Fibroblast of lung (primary cell): Measurements from ENCODE around the gene MBLAC1. TPM values are rescaled to one million over a fixed set of nuclear protein-coding genes. Genes with fewer than 3 reads are reported as not detected.
A peak's percentile ranks its signal among the peaks of the same experiment; 100 is the strongest.

Source experiments
- DNase-seq, 2 donors: peaks; one replicate each; pipeline versions ENCODE4 v3.0.0 to v3.0.0-alpha.2; 2010; ENCODE audit warnings: low read depth in 2 of 2
- H2AFZ ChIP-seq: 2 replicates; pipeline ENCODE4 v1.5.1; 2012; ENCODE audit warnings: low read length, control low read depth, inconsistent platforms
- H3K27ac ChIP-seq: 2 replicates; pipeline ENCODE4 v1.5.1; 2011; ENCODE audit warnings: low read length, control low read depth; ENCODE audit not compliant: insufficient read depth
- H3K27me3 ChIP-seq: 2 replicates; pipeline ENCODE4 v1.5.1; 2011; ENCODE audit warnings: mild to moderate bottlenecking, low read length; ENCODE audit not compliant: control insufficient read depth, insufficient read depth
- H3K36me3 ChIP-seq: 2 replicates; pipeline ENCODE4 v1.5.1; 2011; ENCODE audit warnings: low read length; ENCODE audit not compliant: control insufficient read depth, insufficient read depth
- H3K4me1 ChIP-seq: 2 replicates; pipeline ENCODE4 v1.5.1; 2011; ENCODE audit warnings: low read length; ENCODE audit not compliant: control insufficient read depth, insufficient read depth; ENCODE audit errors: extremely low read depth
- H3K4me2 ChIP-seq: 2 replicates; pipeline ENCODE4 v1.5.1; 2011; ENCODE audit warnings: low read length, control low read depth; ENCODE audit not compliant: insufficient read depth; ENCODE audit errors: extremely low read depth
- H3K4me3 ChIP-seq, 4 experiments: fragments of 200-600 bp in 1 of 4; sonication (generic) in 1 of 4; replicated peaks in 1 of 4; 2 replicates each; pipeline ENCODE4 v1.5.1; 2011 to 2016; ENCODE audit warnings: low read length in 4 of 4, low read depth in 3 of 4, mild to moderate bottlenecking in 3 of 4, control low read depth in 2 of 4, inconsistent platforms in 1 of 4, mixed read lengths in 1 of 4; ENCODE audit not compliant: insufficient read depth in 1 of 4; ENCODE audit errors: control extremely low read depth in 1 of 4
- H3K79me2 ChIP-seq: 2 replicates; pipeline ENCODE4 v1.5.1; 2012; ENCODE audit warnings: mild to moderate bottlenecking, low read length, inconsistent platforms; ENCODE audit not compliant: control insufficient read depth, insufficient read depth
- H3K9ac ChIP-seq: 2 replicates; pipeline ENCODE4 v1.5.1; 2011; ENCODE audit warnings: mild to moderate bottlenecking, low read length, control low read depth; ENCODE audit not compliant: insufficient read depth
- H3K9me3 ChIP-seq: 2 replicates; pipeline ENCODE4 v1.5.1; 2012; ENCODE audit warnings: low read depth, low read length; ENCODE audit not compliant: control insufficient read depth, insufficient read depth
- H4K20me1 ChIP-seq: 2 replicates; pipeline ENCODE4 v1.5.1; 2011; ENCODE audit warnings: low read length; ENCODE audit not compliant: control insufficient read depth, insufficient read depth; ENCODE audit errors: extremely low read depth
- EZH2 ChIP-seq: IDR thresholded peaks from 2 replicates; pipeline ENCODE4 v1.5.1; 2012; ENCODE audit warnings: low read length, control low read depth, mild to moderate bottlenecking; ENCODE audit errors: missing control alignments
- polyA plus RNA-seq, 2 donors: library from polyadenylated mRNA; depleted of rRNA in 1 of 2; stranded (reverse) in 1 of 2; unstranded in 1 of 2; fragments of >200 nt; gene quantifications; 2 replicates each; pipeline ENCODE4 v1.2.1, GENCODE V29; 2011 to 2012; ENCODE audit warnings: missing spikeins in 1 of 2
- total RNA-seq: library from RNA; depleted of rRNA; stranded (reverse); fragments of >200 nt; gene quantifications from 2 replicates; pipeline ENCODE4 v1.2.1, GENCODE V29; 2014
- TF ChIP-seq, protein P1 (sequence below), 2 donors: IDR thresholded peaks in 1 of 2; conservative IDR thresholded peaks in 1 of 2; 1 replicate in 1 of 2; 2 replicates in 1 of 2; pipeline ENCODE4 v1.5.1; 2011 to 2012; ENCODE audit warnings: low read length in 2 of 2, control low read depth in 1 of 2, inconsistent platforms in 1 of 2, low read depth in 1 of 2, mild to moderate bottlenecking in 1 of 2

Gene MBLAC1
- total and polyA plus RNA-seq, 2 donors (not counting 1 experiment from before 2014, with no cell fraction given): 0.75 to 2.5 TPM

DNA sequence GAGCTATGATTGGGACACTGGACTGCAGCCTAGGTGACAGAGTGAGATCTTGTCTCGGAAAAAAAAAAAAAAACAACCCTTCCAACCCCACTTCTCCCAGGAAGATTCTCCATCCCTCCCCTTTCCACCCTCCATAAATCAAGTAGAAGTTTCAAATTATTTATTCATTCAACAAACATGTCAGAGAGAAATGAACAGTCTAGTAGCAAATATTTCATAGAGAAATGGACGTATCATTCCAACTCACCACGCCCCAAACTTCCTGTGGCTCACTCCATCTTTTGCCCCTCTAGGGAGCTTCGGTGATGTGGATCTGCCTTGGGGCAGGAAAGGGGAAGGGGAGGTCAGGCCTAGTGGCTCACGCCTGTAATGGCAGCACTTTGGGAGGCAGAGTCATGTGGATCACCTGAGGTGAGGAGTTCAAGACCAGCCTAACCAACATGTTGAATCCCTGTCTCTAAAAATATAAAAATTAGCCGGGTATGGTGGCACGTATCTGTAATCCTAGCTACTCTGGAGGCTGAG is 32.4 kb downstream of the MBLAC1 start:
- TF ChIP-seq, protein P1, sequence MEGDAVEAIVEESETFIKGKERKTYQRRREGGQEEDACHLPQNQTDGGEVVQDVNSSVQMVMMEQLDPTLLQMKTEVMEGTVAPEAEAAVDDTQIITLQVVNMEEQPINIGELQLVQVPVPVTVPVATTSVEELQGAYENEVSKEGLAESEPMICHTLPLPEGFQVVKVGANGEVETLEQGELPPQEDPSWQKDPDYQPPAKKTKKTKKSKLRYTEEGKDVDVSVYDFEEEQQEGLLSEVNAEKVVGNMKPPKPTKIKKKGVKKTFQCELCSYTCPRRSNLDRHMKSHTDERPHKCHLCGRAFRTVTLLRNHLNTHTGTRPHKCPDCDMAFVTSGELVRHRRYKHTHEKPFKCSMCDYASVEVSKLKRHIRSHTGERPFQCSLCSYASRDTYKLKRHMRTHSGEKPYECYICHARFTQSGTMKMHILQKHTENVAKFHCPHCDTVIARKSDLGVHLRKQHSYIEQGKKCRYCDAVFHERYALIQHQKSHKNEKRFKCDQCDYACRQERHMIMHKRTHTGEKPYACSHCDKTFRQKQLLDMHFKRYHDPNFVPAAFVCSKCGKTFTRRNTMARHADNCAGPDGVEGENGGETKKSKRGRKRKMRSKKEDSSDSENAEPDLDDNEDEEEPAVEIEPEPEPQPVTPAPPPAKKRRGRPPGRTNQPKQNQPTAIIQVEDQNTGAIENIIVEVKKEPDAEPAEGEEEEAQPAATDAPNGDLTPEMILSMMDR (conservative IDR thresholded peaks at IDR 0.05 in 1 of 2, IDR thresholded peaks at IDR 0.05 in 1 of 2; ENCODE audit: low read depth in 1 of 2, low read length in 2 of 2): no peak
- no peak for TF ChIP-seq EZH2
- no peaks in the 10 kb centered on the region for H4K20me1 ChIP-seq
- H3K9ac ChIP-seq: no peak overlapping the region
- H3K36me3 ChIP-seq: peaks cover 19% of the 10 kb centered on the region
- peaks cover 8% of the 10 kb centered on the region for H3K79me2 ChIP-seq
- no peaks in the 10 kb centered on the region for H3K27me3 ChIP-seq
- H3K4me3 ChIP-seq: peak overlapping the region; percentile 67 to 84 (median 70)
- H3K4me1 ChIP-seq: peaks cover 4% of the 10 kb centered on the region
- no peak overlapping the region for H2AFZ ChIP-seq
- H3K27ac ChIP-seq: peak overlapping the region; percentile 68
- H3K9me3 ChIP-seq: no peaks in the 10 kb centered on the region
- H3K4me2 ChIP-seq: peak overlapping the region; percentile 74
- no peak for DNase-seq

DNA sequence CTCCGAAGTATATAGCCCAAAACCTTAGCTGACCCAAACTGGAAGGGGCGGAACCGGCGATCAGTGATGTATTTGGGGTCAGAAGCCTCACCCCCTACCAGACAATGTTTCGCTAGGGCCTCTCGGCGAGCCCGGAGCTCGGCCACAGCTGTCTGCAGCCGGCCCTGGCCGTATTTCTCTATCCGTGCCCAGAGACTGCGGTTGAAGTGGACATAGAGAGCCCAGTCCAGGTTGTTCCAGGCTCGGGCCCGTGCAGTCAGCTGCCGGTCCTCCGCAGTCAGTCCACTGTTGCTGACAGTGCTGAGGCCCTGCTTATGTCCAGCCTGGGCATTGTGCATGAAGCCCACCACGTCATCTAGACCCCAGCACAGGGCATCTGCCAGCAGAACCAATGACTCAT is 33.3 kb downstream of the MBLAC1 start:
- Histone ChIP-seq H3K27me3 (no peaks in the 10 kb centered on the region), H3K9ac (no peak overlapping the region), H3K79me2 (peaks cover 8% of the 10 kb centered on the region), H3K9me3 (no peaks in the 10 kb centered on the region), H2AFZ (no peak overlapping the region), H3K4me1 (peaks cover 4% of the 10 kb centered on the region), H3K36me3 (peaks cover 18% of the 10 kb centered on the region), H3K27ac (no peak overlapping the region), H3K4me3 (no peak overlapping the region), H4K20me1 (no peaks in the 10 kb centered on the region), H3K4me2 (no peak overlapping the region)
- TF ChIP-seq, protein P1 (conservative IDR thresholded peaks at IDR 0.05 in 1 of 2, IDR thresholded peaks at IDR 0.05 in 1 of 2; ENCODE audit: low read depth in 1 of 2, low read length in 2 of 2): no peak
- TF ChIP-seq EZH2: no peak
- no peak for DNase-seq

DNA sequence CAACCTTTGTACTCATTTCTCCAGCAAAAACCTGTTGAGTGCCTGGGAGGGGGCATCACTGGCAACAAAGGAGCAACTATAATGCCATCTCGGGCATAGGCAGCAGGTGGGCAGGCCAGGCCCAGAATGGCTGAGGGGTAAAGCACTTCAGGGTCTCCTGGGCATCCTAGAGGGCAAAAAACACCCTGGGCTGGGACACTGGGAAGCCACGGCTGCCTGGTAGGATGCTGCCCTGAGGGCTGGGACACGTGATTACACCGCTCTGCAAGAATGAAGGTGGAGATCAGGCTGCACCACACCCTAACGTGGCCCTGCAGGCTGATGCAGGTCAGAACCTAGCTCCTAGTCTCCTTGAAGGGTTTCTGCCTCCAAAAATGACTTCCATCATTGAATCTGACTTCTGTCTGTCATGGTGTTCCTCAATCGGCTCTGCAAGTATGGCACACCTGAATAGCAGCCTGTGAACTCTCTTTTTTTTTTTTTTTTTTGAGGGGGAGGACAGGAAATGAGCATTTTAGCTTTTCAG is 36.3 kb downstream of the MBLAC1 start:
- TF ChIP-seq, protein P1 (conservative IDR thresholded peaks at IDR 0.05 in 1 of 2, IDR thresholded peaks at IDR 0.05 in 1 of 2; ENCODE audit: low read depth in 1 of 2, low read length in 2 of 2): no peak
- TF ChIP-seq EZH2: no peak
- no peak overlapping the region for H3K4me3 ChIP-seq
- H3K36me3 ChIP-seq: no peaks in the 10 kb centered on the region
- no peaks in the 10 kb centered on the region for H3K9me3 ChIP-seq
- H3K27ac ChIP-seq: no peak overlapping the region
- H3K9ac ChIP-seq: no peak overlapping the region
- no peaks in the 10 kb centered on the region for H3K79me2 ChIP-seq
- no peak overlapping the region for H3K4me2 ChIP-seq
- H4K20me1 ChIP-seq: no peaks in the 10 kb centered on the region
- DNase-seq: no peak
- H2AFZ ChIP-seq: no peak overlapping the region
- H3K4me1 ChIP-seq: no peaks in the 10 kb centered on the region
- no peaks in the 10 kb centered on the region for H3K27me3 ChIP-seq
